HG03342 (cell line): ENCODE measurements around the gene LILRB1.
"Not testable (repeated sequence)": the region's sequence is repeated elsewhere in the genome, so short reads cannot be mapped to it uniquely, and the experiment has no call there.

Experiments
- ATAC-seq: cut with Tn5 transposase; IDR thresholded peaks from one replicate; pipeline ENCODE4 v1.9.1; 2021; ENCODE audit warnings: mild to moderate bottlenecking, moderate library complexity; ENCODE audit not compliant: unreplicated experiment

Gene LILRB1

GRCh38 chr19:54660964-54661363 is 30.7 kb downstream of the LILRB1 start:
- ATAC-seq, result no peak

GRCh38 chr19:54661846-54662481 is 31.7 kb downstream of the LILRB1 start:
- no peak for ATAC-seq

GRCh38 chr19:54662730-54663129 is 32.4 kb downstream of the LILRB1 start, which contains the start of gene LILRB4:
Gene LILRB4 (plus strand): TSS chr19:54662985. CDS start chr19:54663034, 49 bp downstream.
- ATAC-seq, result no peak

GRCh38 chr19:54665530-54665929 is 35.2 kb downstream of the LILRB1 start:
- no peak for ATAC-seq

- no peak for ATAC-seq
Measured at GRCh38 chr19:54667217-54667616, 36.9 kb downstream of the LILRB1 start.

GRCh38 chr19:54668353-54668752 is 38.1 kb downstream of the LILRB1 start:
- ATAC-seq, result no peak

- no peak for ATAC-seq
Measured at GRCh38 chr19:54670576-54671357, 40.5 kb downstream of the LILRB1 start.

GRCh38 chr19:54673222-54673621 is 42.9 kb downstream of the LILRB1 start:
- ATAC-seq, result no peak

- no peak for ATAC-seq
Measured at GRCh38 chr19:54674021-54674617, 43.8 kb downstream of the LILRB1 start.

- not testable (repeated sequence) for ATAC-seq
Measured at GRCh38 chr19:54676210-54676834, 46.0 kb downstream of the LILRB1 start.

GRCh38 chr19:54677217-54677616 is 46.9 kb downstream of the LILRB1 start:
- ATAC-seq, result no peak

GRCh38 chr19:54681596-54681995 is 51.3 kb downstream of the LILRB1 start:
- ATAC-seq, result not testable (repeated sequence)

GRCh38 chr19:54682306-54682856 is 52.1 kb downstream of the LILRB1 start:
- no peak for ATAC-seq

GRCh38 chr19:54684527-54684926 is 54.2 kb downstream of the LILRB1 start:
- no peak for ATAC-seq
